Mammary epithelial cell (primary cell): ENCODE measurements around the gene MAP2K3.

Source experiments
- EZH2 ChIP-seq: IDR thresholded peaks from 2 replicates; pipeline ENCODE4 v1.6.1; 2012; ENCODE audit warnings: low read length, inconsistent platforms, borderline replicate concordance
- TF ChIP-seq, protein P1 (sequence below), 2 donors: IDR thresholded peaks in 1 of 2; conservative IDR thresholded peaks in 1 of 2; 2 replicates each; pipeline ENCODE4 v1.5.1; 2011 to 2012; ENCODE audit warnings: inconsistent platforms in 2 of 2, low read length in 2 of 2, mild to moderate bottlenecking in 2 of 2, control low read depth in 1 of 2, low read depth in 1 of 2; ENCODE audit not compliant: insufficient read depth in 1 of 2; ENCODE audit errors: extremely low read depth in 1 of 2

DNA sequence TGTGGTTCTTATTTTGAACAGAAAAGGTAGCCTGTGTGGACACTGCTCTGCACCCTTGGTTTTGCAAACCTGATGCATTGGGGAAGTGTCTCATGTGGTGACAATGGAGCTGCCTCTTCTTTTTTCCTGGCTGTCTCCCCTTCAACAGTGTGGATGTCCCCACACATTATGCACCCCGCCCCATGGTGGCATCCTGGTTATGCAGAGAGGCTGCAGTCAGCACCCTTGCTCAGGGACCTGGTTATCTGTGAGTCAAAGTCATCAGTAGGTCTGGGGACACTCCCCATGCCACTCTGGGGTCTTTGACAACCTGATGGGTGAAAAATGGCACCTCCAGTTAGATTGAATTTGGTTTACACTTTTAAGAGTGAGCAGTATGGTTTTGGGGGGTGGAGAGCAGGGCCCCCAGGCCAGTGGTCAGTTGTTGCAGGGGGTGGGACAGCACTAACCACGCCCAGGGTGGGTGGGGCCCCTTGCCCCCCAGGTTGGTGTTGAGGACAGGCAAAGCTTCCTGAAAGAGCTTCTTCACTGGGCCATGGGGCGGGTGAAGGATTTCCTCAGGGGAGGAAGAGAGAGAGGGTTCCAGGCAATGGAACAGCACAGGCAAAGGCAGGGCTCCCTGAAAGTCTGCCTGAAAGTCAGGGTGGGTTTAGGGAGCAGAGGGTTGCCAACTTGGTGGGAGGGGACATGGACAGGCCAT lies 67.0 kb downstream of the MAP2K3 start:
- TF ChIP-seq, protein P1, sequence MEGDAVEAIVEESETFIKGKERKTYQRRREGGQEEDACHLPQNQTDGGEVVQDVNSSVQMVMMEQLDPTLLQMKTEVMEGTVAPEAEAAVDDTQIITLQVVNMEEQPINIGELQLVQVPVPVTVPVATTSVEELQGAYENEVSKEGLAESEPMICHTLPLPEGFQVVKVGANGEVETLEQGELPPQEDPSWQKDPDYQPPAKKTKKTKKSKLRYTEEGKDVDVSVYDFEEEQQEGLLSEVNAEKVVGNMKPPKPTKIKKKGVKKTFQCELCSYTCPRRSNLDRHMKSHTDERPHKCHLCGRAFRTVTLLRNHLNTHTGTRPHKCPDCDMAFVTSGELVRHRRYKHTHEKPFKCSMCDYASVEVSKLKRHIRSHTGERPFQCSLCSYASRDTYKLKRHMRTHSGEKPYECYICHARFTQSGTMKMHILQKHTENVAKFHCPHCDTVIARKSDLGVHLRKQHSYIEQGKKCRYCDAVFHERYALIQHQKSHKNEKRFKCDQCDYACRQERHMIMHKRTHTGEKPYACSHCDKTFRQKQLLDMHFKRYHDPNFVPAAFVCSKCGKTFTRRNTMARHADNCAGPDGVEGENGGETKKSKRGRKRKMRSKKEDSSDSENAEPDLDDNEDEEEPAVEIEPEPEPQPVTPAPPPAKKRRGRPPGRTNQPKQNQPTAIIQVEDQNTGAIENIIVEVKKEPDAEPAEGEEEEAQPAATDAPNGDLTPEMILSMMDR (conservative IDR thresholded peaks at IDR 0.05 in 1 of 2, IDR thresholded peaks at IDR 0.05 in 1 of 2; ENCODE audit: extremely low read depth in 1 of 2, insufficient read depth in 1 of 2, low read depth in 1 of 2, low read length in 2 of 2), result no peak
- TF ChIP-seq EZH2, result no peak
